Measurements from ENCODE around the gene KCNK4.

KCNK4 gene

GRCh38 chr11:64341429-64341828 is 50.3 kb downstream of the KCNK4 start:
- no peak overlapping the region for H3K14ac ChIP-seq (ENCODE audit: low read length)
- peaks cover 6% of the 10 kb centered on the region for H3K79me1 ChIP-seq (ENCODE audit: low read length)
- H3K27me3 ChIP-seq (ENCODE audit: insufficient read depth, low read length): no peaks in the 10 kb centered on the region
- no peak overlapping the region for H2BK5ac ChIP-seq (ENCODE audit: low read depth, low read length, poor library complexity)
- no peak overlapping the region for H2AFZ ChIP-seq (ENCODE audit: insufficient read depth, low read length, poor library complexity)
- H3K9ac ChIP-seq (ENCODE audit: low read length): no peak overlapping the region
- H4K91ac ChIP-seq (ENCODE audit: low read depth, low read length): no peak overlapping the region
- H3K4me2 ChIP-seq (ENCODE audit: low read length): no peak overlapping the region
- no peak overlapping the region for H2BK12ac ChIP-seq (ENCODE audit: low read length)
- no CpG with 5 or more reads among the region's 21 CpGs for WGBS (ENCODE audit: extremely low coverage, insufficient coverage, insufficient read length)
- no peak for DNase-seq
- peaks cover 6% of the 10 kb centered on the region in 2 experiments for H3K4me1 ChIP-seq (ENCODE audit: control insufficient read depth in 1 of 2, insufficient read depth in 2 of 2, low read length in 2 of 2)
- no peak overlapping the region for H2AK5ac ChIP-seq (ENCODE audit: low read length)
- H3K18ac ChIP-seq (ENCODE audit: low read length): no peak overlapping the region
- H3K79me2 ChIP-seq (ENCODE audit: control insufficient read depth, insufficient read depth, low read length, poor library complexity): peaks cover 2% of the 10 kb centered on the region
- no peak overlapping the region for H3K4me3 ChIP-seq (ENCODE audit: low read depth, low read length)
- H4K12ac ChIP-seq (ENCODE audit: low read depth, low read length): no peak overlapping the region
- H3K23ac ChIP-seq (ENCODE audit: low read length): no peak overlapping the region
- H2BK120ac ChIP-seq (ENCODE audit: insufficient read depth, low read length, poor library complexity): no peak overlapping the region
- no peaks in the 10 kb centered on the region for H3K36me3 ChIP-seq (ENCODE audit: control insufficient read depth in 1 of 2, insufficient read depth in 2 of 2, low read length in 2 of 2)
- H3K27ac ChIP-seq (ENCODE audit: low read depth, low read length): no peak overlapping the region
- H3K9me3 ChIP-seq (ENCODE audit: insufficient read depth, low read depth, low read length): peaks cover 3% of the 10 kb centered on the region
- H3K4ac ChIP-seq (ENCODE audit: low read depth, low read length): no peak overlapping the region
- no peak overlapping the region for H4K8ac ChIP-seq (ENCODE audit: low read depth, low read length)

GRCh38 chr11:64341851-64342791 is 51.0 kb downstream of the KCNK4 start:
- Histone ChIP-seq H2BK5ac (ENCODE audit: low read depth, low read length, poor library complexity) (no peak overlapping the region), H3K14ac (ENCODE audit: low read length) (peak overlapping the region; percentile 69), H3K27ac (ENCODE audit: low read depth, low read length) (no peak overlapping the region), H3K4me3 (ENCODE audit: low read depth, low read length) (no peak overlapping the region), H2BK120ac (ENCODE audit: insufficient read depth, low read length, poor library complexity) (peak overlapping the region; percentile 37), H3K23ac (ENCODE audit: low read length) (no peak overlapping the region), H3K79me1 (ENCODE audit: low read length) (peaks cover 6% of the 10 kb centered on the region), H4K91ac (ENCODE audit: low read depth, low read length) (peak overlapping the region; percentile 48), H4K8ac (ENCODE audit: low read depth, low read length) (peak overlapping the region; percentile 82), H3K4ac (ENCODE audit: low read depth, low read length) (peak overlapping the region; percentile 58), H3K9ac (ENCODE audit: low read length) (no peak overlapping the region), H4K12ac (ENCODE audit: low read depth, low read length) (peak overlapping the region; percentile 79), H3K9me3 (ENCODE audit: insufficient read depth, low read depth, low read length) (peaks cover 3% of the 10 kb centered on the region), H3K4me2 (ENCODE audit: low read length) (peak overlapping the region; percentile 41), H3K18ac (ENCODE audit: low read length) (peak overlapping the region; percentile 58), H2AK5ac (ENCODE audit: low read length) (peak overlapping the region; percentile 21), H3K27me3 (ENCODE audit: insufficient read depth, low read length) (no peaks in the 10 kb centered on the region), H3K36me3 (ENCODE audit: control insufficient read depth in 1 of 2, insufficient read depth in 2 of 2, low read length in 2 of 2) (no peaks in the 10 kb centered on the region), H3K79me2 (ENCODE audit: control insufficient read depth, insufficient read depth, low read length, poor library complexity) (peaks cover 2% of the 10 kb centered on the region), H3K4me1 (ENCODE audit: control insufficient read depth in 1 of 2, insufficient read depth in 2 of 2, low read length in 2 of 2) (peaks cover 6 to 7% of the 10 kb centered on the region in 2 experiments), H2BK12ac (ENCODE audit: low read length) (no peak overlapping the region), H2AFZ (ENCODE audit: insufficient read depth, low read length, poor library complexity) (peak overlapping the region; percentile 81)
- peak; percentile 94 for DNase-seq
- no CpG with 5 or more reads among the region's 55 CpGs for WGBS (ENCODE audit: extremely low coverage, insufficient coverage, insufficient read length)

- Histone ChIP-seq H4K91ac (ENCODE audit: low read depth, low read length) (no peak overlapping the region), H3K4me1 (ENCODE audit: control insufficient read depth in 1 of 2, insufficient read depth in 2 of 2, low read length in 2 of 2) (peaks cover 6 to 11% of the 10 kb centered on the region in 2 experiments), H2BK120ac (ENCODE audit: insufficient read depth, low read length, poor library complexity) (no peak overlapping the region), H3K79me1 (ENCODE audit: low read length) (peaks cover 6% of the 10 kb centered on the region), H3K27me3 (ENCODE audit: insufficient read depth, low read length) (no peaks in the 10 kb centered on the region), H3K4ac (ENCODE audit: low read depth, low read length) (no peak overlapping the region), H3K23ac (ENCODE audit: low read length) (no peak overlapping the region), H3K18ac (ENCODE audit: low read length) (no peak overlapping the region), H2AK5ac (ENCODE audit: low read length) (peak overlapping the region; percentile 20), H3K79me2 (ENCODE audit: control insufficient read depth, insufficient read depth, low read length, poor library complexity) (peaks cover 2% of the 10 kb centered on the region), H3K14ac (ENCODE audit: low read length) (no peak overlapping the region), H4K12ac (ENCODE audit: low read depth, low read length) (no peak overlapping the region), H3K36me3 (ENCODE audit: control insufficient read depth in 1 of 2, insufficient read depth in 2 of 2, low read length in 2 of 2) (no peaks in the 10 kb centered on the region), H2AFZ (ENCODE audit: insufficient read depth, low read length, poor library complexity) (no peak overlapping the region), H3K9me3 (ENCODE audit: insufficient read depth, low read depth, low read length) (peaks cover 3% of the 10 kb centered on the region), H2BK12ac (ENCODE audit: low read length) (no peak overlapping the region), H3K27ac (ENCODE audit: low read depth, low read length) (no peak overlapping the region), H3K4me2 (ENCODE audit: low read length) (no peak overlapping the region), H2BK5ac (ENCODE audit: low read depth, low read length, poor library complexity) (no peak overlapping the region), H3K9ac (ENCODE audit: low read length) (no peak overlapping the region), H4K8ac (ENCODE audit: low read depth, low read length) (no peak overlapping the region), H3K4me3 (ENCODE audit: low read depth, low read length) (no peak overlapping the region)
- DNase-seq: no peak
- WGBS (ENCODE audit: extremely low coverage, insufficient coverage, insufficient read length): no CpG with 5 or more reads among the region's 29 CpGs
These were observed 52.0 kb downstream of the KCNK4 start for GRCh38 chr11:64342869-64343745.

GRCh38 chr11:64343767-64344559 is 52.9 kb downstream of the KCNK4 start:
- Histone ChIP-seq H3K9me3 (ENCODE audit: insufficient read depth, low read depth, low read length) (peaks cover 3% of the 10 kb centered on the region), H3K4me2 (ENCODE audit: low read length) (no peak overlapping the region), H4K12ac (ENCODE audit: low read depth, low read length) (no peak overlapping the region), H3K18ac (ENCODE audit: low read length) (no peak overlapping the region), H3K4ac (ENCODE audit: low read depth, low read length) (no peak overlapping the region), H3K4me3 (ENCODE audit: low read depth, low read length) (no peak overlapping the region), H4K91ac (ENCODE audit: low read depth, low read length) (no peak overlapping the region), H2BK120ac (ENCODE audit: insufficient read depth, low read length, poor library complexity) (no peak overlapping the region), H4K8ac (ENCODE audit: low read depth, low read length) (no peak overlapping the region), H3K79me1 (ENCODE audit: low read length) (peaks cover 6% of the 10 kb centered on the region), H3K79me2 (ENCODE audit: control insufficient read depth, insufficient read depth, low read length, poor library complexity) (peaks cover 2% of the 10 kb centered on the region), H2BK12ac (ENCODE audit: low read length) (no peak overlapping the region), H3K9ac (ENCODE audit: low read length) (no peak overlapping the region), H2AFZ (ENCODE audit: insufficient read depth, low read length, poor library complexity) (no peak overlapping the region), H3K27me3 (ENCODE audit: insufficient read depth, low read length) (no peaks in the 10 kb centered on the region), H2BK5ac (ENCODE audit: low read depth, low read length, poor library complexity) (no peak overlapping the region), H3K23ac (ENCODE audit: low read length) (no peak overlapping the region), H3K36me3 (ENCODE audit: control insufficient read depth in 1 of 2, insufficient read depth in 2 of 2, low read length in 2 of 2) (no peaks in the 10 kb centered on the region), H2AK5ac (ENCODE audit: low read length) (peak overlapping the region; percentile 20), H3K4me1 (ENCODE audit: control insufficient read depth in 1 of 2, insufficient read depth in 2 of 2, low read length in 2 of 2) (peaks cover 8 to 11% of the 10 kb centered on the region in 2 experiments), H3K14ac (ENCODE audit: low read length) (no peak overlapping the region), H3K27ac (ENCODE audit: low read depth, low read length) (no peak overlapping the region)
- WGBS (ENCODE audit: extremely low coverage, insufficient coverage, insufficient read length): no CpG with 5 or more reads among the region's 18 CpGs
- peak in 1 of 2 donors; percentile 32 for DNase-seq
